Stimulated activated CD8-positive, alpha-beta memory T cell treated with anti-CD3 and anti-CD28 coated beads, Interleukin-4, amount 100 ng/mL, for 24 hours (primary cell): Measurements from ENCODE around the gene MRPS31.
A peak's percentile ranks its signal among the peaks of the same experiment; 100 is the strongest.
"Not testable (repeated sequence)": the region's sequence is repeated elsewhere in the genome, so short reads cannot be mapped to it uniquely, and the experiment has no call there.

Source experiments
- DNase-seq: peaks from one replicate; pipeline ENCODE4 v3.0.0-alpha.2; 2020; ENCODE audit warnings: low read depth

Gene MRPS31

GRCh38 chr13:40789275-40790153, 18.5 kb upstream of the MRPS31 start, which contains the start of gene SLC25A15:
Gene SLC25A15, plus strand, starts transcription at chr13:40789611. Its CDS starts 3,616 bp downstream, at chr13:40793227.
- DNase-seq = peak; percentile 66

DNA sequence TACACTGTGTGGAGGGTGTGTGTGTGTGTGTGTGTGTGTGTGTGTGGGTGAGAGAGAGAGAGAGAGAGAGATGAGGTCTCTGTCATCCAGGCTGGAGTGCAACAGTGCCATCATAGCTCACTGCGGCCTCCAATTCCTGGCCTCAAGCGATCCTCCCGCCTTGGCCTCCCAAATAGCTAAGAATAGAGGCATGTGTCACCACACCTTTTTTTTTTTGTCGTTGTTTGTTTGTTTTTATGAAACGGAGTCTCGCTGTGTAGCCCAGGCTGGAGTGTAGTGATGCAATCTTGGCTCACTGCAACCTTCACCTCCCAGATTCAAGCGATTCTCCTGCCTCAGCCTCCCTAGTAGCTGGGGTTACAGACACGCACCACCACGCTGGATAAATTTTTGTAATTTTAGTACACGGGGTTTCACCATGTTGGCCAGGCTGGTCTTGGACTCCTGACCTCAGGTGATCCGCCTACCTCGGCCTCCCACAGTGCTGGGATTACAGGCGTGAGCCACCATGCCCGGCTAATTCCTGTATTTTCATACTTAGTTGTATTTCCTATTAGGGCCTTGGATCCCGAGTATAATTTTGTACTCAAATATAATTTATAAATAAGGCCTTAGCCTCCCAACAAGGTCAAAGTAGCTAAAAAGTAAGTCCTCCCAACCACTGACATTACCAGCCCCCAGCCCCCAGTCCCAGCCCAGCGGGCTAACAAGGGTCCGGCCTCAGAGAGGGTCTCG, 17.7 kb upstream of the MRPS31 start:
- DNase-seq = not testable (repeated sequence)

DNA sequence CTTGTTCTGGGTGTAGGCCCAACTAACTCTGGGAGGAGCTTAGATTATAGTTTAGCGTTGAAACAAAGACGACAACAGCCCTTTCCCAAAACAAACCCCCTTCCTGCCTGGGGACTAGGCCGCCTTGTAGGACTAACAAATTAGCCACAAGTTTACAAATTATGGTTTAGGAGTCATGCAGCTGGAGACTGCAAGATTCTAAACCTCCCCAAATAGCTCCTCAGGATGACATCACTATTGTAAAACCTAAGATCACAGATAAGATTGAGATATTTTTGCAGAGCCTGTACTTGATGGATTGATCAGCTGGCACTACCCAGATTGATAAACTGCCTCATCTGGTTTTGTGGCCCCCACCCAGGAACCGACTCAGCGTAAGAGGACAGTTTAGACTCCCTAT, 16.1 kb upstream of the MRPS31 start:
- DNase-seq = no peak

- DNase-seq = no peak
Observed at GRCh38 chr13:40786568-40786996, 15.6 kb upstream of the MRPS31 start.

- no peak for DNase-seq
Observed at GRCh38 chr13:40784540-40784939, 13.6 kb upstream of the MRPS31 start.

DNA sequence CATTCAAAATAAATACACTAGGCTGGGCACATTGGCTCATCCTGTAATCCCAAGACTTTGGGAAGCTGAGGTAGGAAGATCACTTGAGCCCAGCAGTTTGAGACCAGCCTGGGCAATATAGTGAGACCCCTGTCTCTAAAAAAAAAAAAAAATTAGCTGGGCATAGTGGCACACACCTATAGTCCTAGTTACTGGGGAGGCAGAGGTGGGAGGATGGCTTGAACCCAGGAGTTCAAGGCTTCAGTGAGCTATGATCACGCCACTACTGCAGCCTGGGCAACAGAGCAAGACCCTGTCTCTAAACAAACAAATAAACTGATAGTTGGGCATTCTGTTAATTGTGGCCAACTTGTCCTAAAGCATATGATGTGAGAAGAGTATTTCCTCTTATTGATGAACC, 12.0 kb upstream of the MRPS31 start:
- not testable (repeated sequence) for DNase-seq

DNA sequence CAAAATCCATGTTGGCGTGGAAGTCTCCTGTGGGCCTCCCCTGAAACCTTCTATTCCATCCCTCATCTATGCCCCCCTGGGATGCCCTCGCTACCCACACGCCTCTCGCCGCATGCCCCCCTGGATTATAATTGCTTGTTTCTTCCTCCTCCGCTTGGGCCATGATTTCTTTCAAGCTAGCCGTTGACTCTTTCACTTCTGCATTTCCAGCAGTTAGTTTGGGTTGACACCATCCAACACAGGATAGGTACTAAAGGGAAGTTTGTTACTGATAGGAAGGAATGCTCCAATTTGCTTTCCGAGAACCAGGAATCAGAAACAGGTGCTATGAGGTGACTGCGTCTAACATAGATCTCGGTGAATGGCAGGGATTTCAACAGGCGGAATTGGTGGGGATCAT, 10.7 kb upstream of the MRPS31 start:
- DNase-seq = no peak

DNA sequence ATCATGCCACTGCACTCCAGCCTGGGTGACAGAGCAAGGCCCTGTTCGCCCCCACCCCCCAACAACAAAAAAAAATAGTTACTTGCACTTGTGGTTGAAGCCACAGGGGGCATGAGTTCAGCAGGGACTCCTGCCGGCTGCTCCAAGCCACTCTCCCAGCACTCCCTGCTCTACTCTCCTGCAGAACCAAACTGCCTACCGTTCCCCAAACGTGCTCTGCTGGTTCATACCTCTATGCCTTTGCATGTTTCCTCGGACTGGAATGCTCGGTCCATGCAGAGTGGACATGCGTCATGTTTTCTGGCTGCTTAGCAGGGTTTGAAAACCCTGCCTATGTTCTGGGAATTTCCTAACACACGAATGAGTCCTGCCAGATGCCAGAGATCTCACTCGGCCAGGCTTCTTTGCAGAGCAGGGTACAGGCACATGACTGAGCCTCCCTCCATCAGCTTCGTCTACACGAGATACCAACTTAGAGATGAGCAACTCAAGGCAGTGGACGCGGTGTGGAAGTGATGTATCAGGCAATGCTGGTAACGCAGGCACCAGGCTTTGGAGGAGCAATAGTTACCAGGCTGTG, 9.9 kb upstream of the MRPS31 start:
- no peak for DNase-seq

- DNase-seq = no peak
Observed at GRCh38 chr13:40779796-40780285, 8.9 kb upstream of the MRPS31 start.

GRCh38 chr13:40779049-40779448, 8.1 kb upstream of the MRPS31 start:
- no peak for DNase-seq

GRCh38 chr13:40777809-40778175, 6.8 kb upstream of the MRPS31 start:
- DNase-seq = no peak

- no peak for DNase-seq
Observed at GRCh38 chr13:40777166-40777808, 6.3 kb upstream of the MRPS31 start.

GRCh38 chr13:40776681-40777165, 5.7 kb upstream of the MRPS31 start:
- DNase-seq = no peak

GRCh38 chr13:40776232-40776631, 5.2 kb upstream of the MRPS31 start:
- DNase-seq = no peak

DNA sequence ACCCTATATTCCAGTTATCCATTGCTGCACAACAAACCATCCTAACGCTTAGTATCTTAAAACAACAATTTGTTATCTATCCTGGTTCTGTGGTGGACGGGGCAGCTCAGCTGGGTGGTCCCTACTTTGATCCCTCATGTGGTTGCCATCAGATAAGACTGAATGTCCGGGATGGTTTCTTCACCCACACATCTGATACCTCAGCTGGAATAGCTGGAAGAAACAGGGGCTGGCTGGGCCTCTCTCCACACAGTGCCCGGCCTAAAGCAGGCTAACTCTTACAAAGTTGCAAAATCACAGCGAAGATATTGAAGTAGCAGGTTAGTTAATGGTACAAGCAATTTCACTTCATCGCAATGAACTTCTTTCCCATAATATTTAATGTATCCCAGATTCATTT, 3.7 kb upstream of the MRPS31 start:
- no peak for DNase-seq

- no peak for DNase-seq
Observed at GRCh38 chr13:40772765-40773473, 1.9 kb upstream of the MRPS31 start.

DNA sequence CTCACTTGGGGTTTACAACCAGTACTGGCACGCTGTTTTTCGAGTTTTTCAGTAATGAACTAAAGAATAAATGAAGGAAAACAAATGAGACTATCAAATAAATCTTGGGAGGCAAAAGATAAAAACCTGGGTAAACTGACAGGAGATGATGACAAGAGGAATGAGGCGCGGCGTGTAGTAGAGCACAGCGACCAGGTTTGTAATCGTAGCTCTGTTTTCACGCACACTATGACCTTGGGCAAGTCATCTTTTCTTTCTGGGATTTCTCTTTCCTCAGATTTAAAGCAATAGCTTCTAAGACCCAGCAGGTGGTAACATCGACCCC, 419 bp downstream of the MRPS31 start:
- DNase-seq = no peak

DNA sequence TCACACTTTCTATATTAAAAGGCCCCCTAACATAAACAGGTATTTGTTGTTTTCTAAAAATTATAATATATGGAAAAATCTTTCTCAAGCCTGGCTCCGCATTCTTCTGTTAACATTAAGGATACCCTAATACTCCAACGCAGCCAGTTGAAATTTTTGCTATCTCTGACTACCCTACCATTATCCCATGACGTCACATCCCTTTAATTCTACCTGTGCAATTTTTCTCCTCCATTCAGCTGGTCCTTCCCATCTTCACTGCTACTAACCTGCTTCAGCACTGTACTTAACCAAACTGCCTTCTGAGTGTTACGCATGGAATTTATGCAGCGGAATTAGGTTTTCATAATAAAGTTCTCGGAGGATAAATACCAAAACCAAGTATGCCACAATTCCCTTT, 1.0 kb downstream of the MRPS31 start:
- no peak for DNase-seq

DNA sequence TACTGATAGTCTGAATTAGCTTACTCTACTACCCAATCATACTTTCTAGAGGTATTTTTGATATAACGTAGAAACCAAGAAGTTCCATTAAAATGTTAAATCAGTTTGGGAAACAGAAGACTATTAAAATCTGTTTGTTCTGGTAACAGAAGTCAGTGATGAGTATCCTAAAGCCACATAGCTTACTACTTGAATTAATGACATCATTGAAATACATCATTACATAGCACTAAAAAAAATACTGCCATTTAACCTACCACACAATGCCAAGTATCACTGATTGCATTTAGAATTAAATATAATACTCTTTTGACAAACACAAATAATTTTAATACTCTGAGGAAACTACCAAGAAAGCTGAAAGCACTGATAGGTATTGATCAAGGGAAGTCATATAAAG, 5.4 kb downstream of the MRPS31 start:
- no peak for DNase-seq

DNA sequence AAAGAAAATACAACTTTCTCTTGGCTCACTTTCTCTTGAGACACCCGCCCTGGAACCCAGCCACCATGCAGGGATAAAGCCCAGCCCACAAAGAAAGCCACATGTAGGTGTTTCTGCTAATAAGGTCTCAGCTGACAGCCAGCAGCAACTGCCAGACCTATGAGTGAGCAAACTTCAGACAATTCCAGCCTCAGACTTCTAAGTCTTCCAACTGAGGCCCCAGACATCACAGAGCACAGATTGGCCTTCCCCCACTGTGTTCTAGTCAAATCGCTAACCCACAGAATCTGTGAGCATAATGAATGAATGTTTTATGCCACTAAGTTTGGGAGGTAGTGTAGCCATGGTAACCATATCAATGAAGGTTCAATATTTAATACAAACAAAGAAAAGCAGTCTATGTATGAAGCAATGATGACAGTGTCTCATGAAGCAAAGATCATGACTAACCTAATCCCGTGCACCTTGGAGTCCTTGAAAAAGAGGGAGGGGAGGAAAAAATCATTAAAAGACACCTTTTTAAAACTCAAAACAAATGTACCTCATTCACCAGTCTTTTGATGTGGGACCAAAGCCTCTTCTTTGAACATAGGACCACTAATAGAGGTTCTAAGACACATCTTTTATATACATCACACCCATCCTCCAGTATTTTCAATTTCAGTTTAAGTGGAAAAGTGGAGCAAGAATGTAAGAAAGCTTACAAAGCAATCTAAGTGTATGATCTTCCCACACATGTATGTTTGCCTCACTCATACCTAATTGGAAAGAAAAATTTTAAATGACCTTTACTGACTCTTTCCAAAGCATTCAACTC, 6.2 kb downstream of the MRPS31 start:
- peak; percentile 31 for DNase-seq

DNA sequence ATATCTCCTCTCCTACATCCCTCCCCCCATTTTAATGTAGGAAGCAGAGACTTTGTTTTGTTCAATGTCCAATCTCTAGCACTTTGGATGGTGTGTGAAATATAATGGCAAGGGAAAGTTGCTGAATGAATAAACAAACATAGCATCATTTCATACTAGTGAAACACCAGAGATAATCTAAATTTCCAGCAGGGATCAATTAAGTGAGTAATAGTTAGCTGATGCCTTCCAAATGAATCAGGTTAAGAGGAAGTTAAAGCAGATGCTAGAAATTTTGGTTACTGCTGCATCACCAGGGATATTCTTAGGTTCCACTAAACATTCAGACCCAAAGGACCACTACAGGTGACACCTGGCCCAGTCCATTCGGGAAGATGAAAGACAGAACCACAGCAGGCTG, 8.1 kb downstream of the MRPS31 start:
- no peak for DNase-seq
